H1 (cell line): ENCODE data around the gene STIM2. TPM values are rescaled to one million over a fixed set of nuclear protein-coding genes. Genes with fewer than 3 reads are reported as not detected.

Experiments used
- CBX5 ChIP-seq: fragments of 300-800, 300-1000 bp; sonication (generic); IDR thresholded peaks from 2 replicates; pipeline ENCODE4 v1.7.1; 2016; ENCODE audit warnings: antibody characterized with exemption, low read length, low read depth
- CEBPB ChIP-seq: IDR thresholded peaks from 2 replicates; pipeline ENCODE4 v1.6.1; 2012; ENCODE audit warnings: low read depth, low read length
- EGR1 ChIP-seq: IDR thresholded peaks from 2 replicates; pipeline ENCODE4 v1.6.1; 2011; ENCODE audit warnings: low read depth, low read length, borderline replicate concordance
- EP300 ChIP-seq, 2 experiments: IDR thresholded peaks; 1 replicate in 1 of 2; 2 replicates in 1 of 2; pipeline ENCODE4 v1.6.1; 2011 to 2012; ENCODE audit warnings: low read depth in 2 of 2, low read length in 2 of 2, mild to moderate bottlenecking in 2 of 2, borderline replicate concordance in 1 of 2, inconsistent platforms in 1 of 2, moderate library complexity in 1 of 2
- GTF2F1 ChIP-seq: IDR thresholded peaks from 2 replicates; pipeline ENCODE4 v1.6.1; 2012; ENCODE audit warnings: low read depth, low read length, improper control_type of control experiment, borderline replicate concordance
- MAX ChIP-seq: IDR thresholded peaks from 2 replicates; pipeline ENCODE4 v1.6.1; 2012; ENCODE audit warnings: inconsistent platforms
- NRF1 ChIP-seq: IDR thresholded peaks from 2 replicates; pipeline ENCODE4 v1.6.1; 2011; ENCODE audit warnings: mild to moderate bottlenecking, low read depth, low read length, improper control_type of control experiment
- PHF8 ChIP-seq: fragments of 200-600 bp; sonication (generic); conservative IDR thresholded peaks from 2 replicates; pipeline ENCODE4 v1.7.1; 2012; ENCODE audit warnings: low read depth, mild to moderate bottlenecking, inconsistent platforms, low read length, moderate library complexity
- SIRT6 ChIP-seq: IDR thresholded peaks from one replicate; pipeline ENCODE4 v1.7.1; 2012; ENCODE audit warnings: low read length, inconsistent platforms
- TAF1 ChIP-seq: IDR thresholded peaks from 2 replicates; pipeline ENCODE4 v1.6.1; 2011; ENCODE audit warnings: mild to moderate bottlenecking, low read depth, low read length
- TCF12 ChIP-seq: IDR thresholded peaks from 2 replicates; pipeline ENCODE4 v1.6.1; 2011; ENCODE audit warnings: low read depth, mild to moderate bottlenecking, low read length
- TEAD4 ChIP-seq: IDR thresholded peaks from 2 replicates; pipeline ENCODE4 v1.6.1; 2012; ENCODE audit warnings: low read depth, low read length, inconsistent platforms, mixed read lengths
- polyA plus RNA-seq, 7 experiments: library from polyadenylated mRNA; depleted of rRNA in 3 of 7; stranded (reverse) in 5 of 7; unstranded in 2 of 7; fragments of >200 nt in 5 of 7; fragments of 200-250 nt in 2 of 7; gene quantifications; 1 replicate in 5 of 7; 2 replicates in 1 of 7; 4 replicates in 1 of 7; pipeline versions ENCODE4 v1.2.1 to v1.2.3, GENCODE V29; 2011 to 2013; ENCODE audit warnings: missing spikeins in 2 of 7, mixed read lengths in 2 of 7
- total RNA-seq: library from RNA; stranded (reverse); fragmentation: NEBNext Ultra II Directional; extraction: Animal tissue kit (Norgen Biotek cat#: 25700); gene quantifications from 2 replicates; pipeline ENCODE4 v1.2.1, GENCODE V29; 2021
- TF ChIP-seq, protein P1 (sequence below): fragments of 300-600 bp; sonication (generic); IDR thresholded peaks from 2 replicates; pipeline ENCODE4 v1.7.1; 2012; ENCODE audit warnings: low read length, moderate library complexity, mild to moderate bottlenecking, inconsistent platforms; ENCODE audit not compliant: insufficient replicate concordance

Gene STIM2
- total and polyA plus RNA-seq, 2 of the 8 experiments (the other 6 are each of a cell fraction or from before 2014, with no cell fraction given): 22.9 to 23.0 TPM

GRCh38 chr4:26941951-26942350 lies 81.3 kb downstream of the STIM2 start (continued):
- TF ChIP-seq, protein P1, sequence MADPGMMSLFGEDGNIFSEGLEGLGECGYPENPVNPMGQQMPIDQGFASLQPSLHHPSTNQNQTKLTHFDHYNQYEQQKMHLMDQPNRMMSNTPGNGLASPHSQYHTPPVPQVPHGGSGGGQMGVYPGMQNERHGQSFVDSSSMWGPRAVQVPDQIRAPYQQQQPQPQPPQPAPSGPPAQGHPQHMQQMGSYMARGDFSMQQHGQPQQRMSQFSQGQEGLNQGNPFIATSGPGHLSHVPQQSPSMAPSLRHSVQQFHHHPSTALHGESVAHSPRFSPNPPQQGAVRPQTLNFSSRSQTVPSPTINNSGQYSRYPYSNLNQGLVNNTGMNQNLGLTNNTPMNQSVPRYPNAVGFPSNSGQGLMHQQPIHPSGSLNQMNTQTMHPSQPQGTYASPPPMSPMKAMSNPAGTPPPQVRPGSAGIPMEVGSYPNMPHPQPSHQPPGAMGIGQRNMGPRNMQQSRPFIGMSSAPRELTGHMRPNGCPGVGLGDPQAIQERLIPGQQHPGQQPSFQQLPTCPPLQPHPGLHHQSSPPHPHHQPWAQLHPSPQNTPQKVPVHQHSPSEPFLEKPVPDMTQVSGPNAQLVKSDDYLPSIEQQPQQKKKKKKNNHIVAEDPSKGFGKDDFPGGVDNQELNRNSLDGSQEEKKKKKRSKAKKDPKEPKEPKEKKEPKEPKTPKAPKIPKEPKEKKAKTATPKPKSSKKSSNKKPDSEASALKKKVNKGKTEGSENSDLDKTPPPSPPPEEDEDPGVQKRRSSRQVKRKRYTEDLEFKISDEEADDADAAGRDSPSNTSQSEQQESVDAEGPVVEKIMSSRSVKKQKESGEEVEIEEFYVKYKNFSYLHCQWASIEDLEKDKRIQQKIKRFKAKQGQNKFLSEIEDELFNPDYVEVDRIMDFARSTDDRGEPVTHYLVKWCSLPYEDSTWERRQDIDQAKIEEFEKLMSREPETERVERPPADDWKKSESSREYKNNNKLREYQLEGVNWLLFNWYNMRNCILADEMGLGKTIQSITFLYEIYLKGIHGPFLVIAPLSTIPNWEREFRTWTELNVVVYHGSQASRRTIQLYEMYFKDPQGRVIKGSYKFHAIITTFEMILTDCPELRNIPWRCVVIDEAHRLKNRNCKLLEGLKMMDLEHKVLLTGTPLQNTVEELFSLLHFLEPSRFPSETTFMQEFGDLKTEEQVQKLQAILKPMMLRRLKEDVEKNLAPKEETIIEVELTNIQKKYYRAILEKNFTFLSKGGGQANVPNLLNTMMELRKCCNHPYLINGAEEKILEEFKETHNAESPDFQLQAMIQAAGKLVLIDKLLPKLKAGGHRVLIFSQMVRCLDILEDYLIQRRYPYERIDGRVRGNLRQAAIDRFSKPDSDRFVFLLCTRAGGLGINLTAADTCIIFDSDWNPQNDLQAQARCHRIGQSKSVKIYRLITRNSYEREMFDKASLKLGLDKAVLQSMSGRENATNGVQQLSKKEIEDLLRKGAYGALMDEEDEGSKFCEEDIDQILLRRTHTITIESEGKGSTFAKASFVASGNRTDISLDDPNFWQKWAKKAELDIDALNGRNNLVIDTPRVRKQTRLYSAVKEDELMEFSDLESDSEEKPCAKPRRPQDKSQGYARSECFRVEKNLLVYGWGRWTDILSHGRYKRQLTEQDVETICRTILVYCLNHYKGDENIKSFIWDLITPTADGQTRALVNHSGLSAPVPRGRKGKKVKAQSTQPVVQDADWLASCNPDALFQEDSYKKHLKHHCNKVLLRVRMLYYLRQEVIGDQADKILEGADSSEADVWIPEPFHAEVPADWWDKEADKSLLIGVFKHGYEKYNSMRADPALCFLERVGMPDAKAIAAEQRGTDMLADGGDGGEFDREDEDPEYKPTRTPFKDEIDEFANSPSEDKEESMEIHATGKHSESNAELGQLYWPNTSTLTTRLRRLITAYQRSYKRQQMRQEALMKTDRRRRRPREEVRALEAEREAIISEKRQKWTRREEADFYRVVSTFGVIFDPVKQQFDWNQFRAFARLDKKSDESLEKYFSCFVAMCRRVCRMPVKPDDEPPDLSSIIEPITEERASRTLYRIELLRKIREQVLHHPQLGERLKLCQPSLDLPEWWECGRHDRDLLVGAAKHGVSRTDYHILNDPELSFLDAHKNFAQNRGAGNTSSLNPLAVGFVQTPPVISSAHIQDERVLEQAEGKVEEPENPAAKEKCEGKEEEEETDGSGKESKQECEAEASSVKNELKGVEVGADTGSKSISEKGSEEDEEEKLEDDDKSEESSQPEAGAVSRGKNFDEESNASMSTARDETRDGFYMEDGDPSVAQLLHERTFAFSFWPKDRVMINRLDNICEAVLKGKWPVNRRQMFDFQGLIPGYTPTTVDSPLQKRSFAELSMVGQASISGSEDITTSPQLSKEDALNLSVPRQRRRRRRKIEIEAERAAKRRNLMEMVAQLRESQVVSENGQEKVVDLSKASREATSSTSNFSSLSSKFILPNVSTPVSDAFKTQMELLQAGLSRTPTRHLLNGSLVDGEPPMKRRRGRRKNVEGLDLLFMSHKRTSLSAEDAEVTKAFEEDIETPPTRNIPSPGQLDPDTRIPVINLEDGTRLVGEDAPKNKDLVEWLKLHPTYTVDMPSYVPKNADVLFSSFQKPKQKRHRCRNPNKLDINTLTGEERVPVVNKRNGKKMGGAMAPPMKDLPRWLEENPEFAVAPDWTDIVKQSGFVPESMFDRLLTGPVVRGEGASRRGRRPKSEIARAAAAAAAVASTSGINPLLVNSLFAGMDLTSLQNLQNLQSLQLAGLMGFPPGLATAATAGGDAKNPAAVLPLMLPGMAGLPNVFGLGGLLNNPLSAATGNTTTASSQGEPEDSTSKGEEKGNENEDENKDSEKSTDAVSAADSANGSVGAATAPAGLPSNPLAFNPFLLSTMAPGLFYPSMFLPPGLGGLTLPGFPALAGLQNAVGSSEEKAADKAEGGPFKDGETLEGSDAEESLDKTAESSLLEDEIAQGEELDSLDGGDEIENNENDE: no peak
- TF ChIP-seq NRF1: no peak
- no peak for TF ChIP-seq MAX
- no peak for TF ChIP-seq EP300 (IDR thresholded peaks at IDR 0.05; ENCODE audit: borderline replicate concordance in 1 of 2, low read depth in 2 of 2, low read length in 2 of 2)
- no peak for TF ChIP-seq GTF2F1
- no peak for TF ChIP-seq CBX5
- no peak for TF ChIP-seq TAF1
- TF ChIP-seq EGR1: no peak
- no peak for TF ChIP-seq TEAD4
- no peak for TF ChIP-seq TCF12
- no peak for TF ChIP-seq CEBPB
- TF ChIP-seq SIRT6: no peak
- no peak for TF ChIP-seq PHF8
